ENCODE results near the gene ANKRD53. TPM values are rescaled to one million over a fixed set of nuclear protein-coding genes. Genes with fewer than 3 reads are reported as not detected.

Gene ANKRD53
- polyA plus RNA-seq, 1 of the 3 experiments (the other 2 are of a cell fraction) = 0.58 TPM

- DNase-seq = peak; percentile 73
- H3K36me3 ChIP-seq (replicated peaks in 1 of 2; ENCODE audit: control insufficient read depth in 1 of 2, insufficient read depth in 2 of 2, low read length in 1 of 2) = no peaks in the 10 kb centered on the region
- TF ChIP-seq MAX (IDR thresholded peaks at IDR 0.05; ENCODE audit: low read depth) = no peak
- 0 out of 2 replicates have a peak, but pooled peaks have one; percentile 4 for TF ChIP-seq RAD21 (IDR thresholded peaks at IDR 0.05; ENCODE audit: low read length)
- no peak for TF ChIP-seq NFIC (IDR thresholded peaks at IDR 0.05; ENCODE audit: borderline replicate concordance)
- TF ChIP-seq TCF12 (IDR thresholded peaks at IDR 0.05) = peak; percentile 25; the same call in 1 of the 2 replicates
- no peak for TF ChIP-seq RXRA (IDR thresholded peaks at IDR 0.05; ENCODE audit: borderline replicate concordance, low read depth)
- no peak for TF ChIP-seq SMC3 (IDR thresholded peaks at IDR 0.05; ENCODE audit: low read depth, low read length)
- no peak for TF ChIP-seq TEAD4 (IDR thresholded peaks at IDR 0.05; ENCODE audit: borderline replicate concordance, insufficient read depth)
- TF ChIP-seq POLR2AphosphoS5 (IDR thresholded peaks at IDR 0.05; ENCODE audit: low read depth, low read length) = no peak
- no peak for TF ChIP-seq EZH2phosphoT487 (IDR thresholded peaks at IDR 0.05; ENCODE audit: borderline replicate concordance, low read depth)
- TF ChIP-seq RFX5 (IDR thresholded peaks at IDR 0.05; ENCODE audit: low read length) = no peak
- TF ChIP-seq ELF1 (IDR thresholded peaks at IDR 0.05) = no peak
- no peak for TF ChIP-seq IRF3 (IDR thresholded peaks at IDR 0.05; ENCODE audit: low read depth, low read length)
- no peak for TF ChIP-seq MEF2A (IDR thresholded peaks at IDR 0.05; ENCODE audit: borderline replicate concordance, low read depth)
- TF ChIP-seq NRF1 (IDR thresholded peaks at IDR 0.05; ENCODE audit: low read depth, low read length) = no peak
- TF ChIP-seq GATA2 (CRISPR knock-in tag; IDR thresholded peaks at IDR 0.05) = 0 out of 2 replicates have a peak, but pooled peaks have one; percentile 34
- peak; percentile 60 for TF ChIP-seq CHD2 (IDR thresholded peaks at IDR 0.05; ENCODE audit: low read length, partially characterized antibody)
- TF ChIP-seq EP300 (IDR thresholded peaks at IDR 0.05; ENCODE audit: borderline replicate concordance in 1 of 2, low read depth in 1 of 2, low read length in 1 of 2) = peak in 1 of 2 experiments; percentile 32; a peak in 1 of 4 replicates
- peak; percentile 64 for TF ChIP-seq RCOR1 (IDR thresholded peaks at IDR 0.05; ENCODE audit: low read length)
- TF ChIP-seq, protein P1, sequence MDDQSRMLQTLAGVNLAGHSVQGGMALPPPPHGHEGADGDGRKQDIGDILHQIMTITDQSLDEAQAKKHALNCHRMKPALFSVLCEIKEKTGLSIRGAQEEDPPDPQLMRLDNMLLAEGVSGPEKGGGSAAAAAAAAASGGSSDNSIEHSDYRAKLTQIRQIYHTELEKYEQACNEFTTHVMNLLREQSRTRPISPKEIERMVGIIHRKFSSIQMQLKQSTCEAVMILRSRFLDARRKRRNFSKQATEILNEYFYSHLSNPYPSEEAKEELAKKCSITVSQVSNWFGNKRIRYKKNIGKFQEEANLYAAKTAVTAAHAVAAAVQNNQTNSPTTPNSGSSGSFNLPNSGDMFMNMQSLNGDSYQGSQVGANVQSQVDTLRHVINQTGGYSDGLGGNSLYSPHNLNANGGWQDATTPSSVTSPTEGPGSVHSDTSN (IDR thresholded peaks at IDR 0.05) = no peak
- no peak for TF ChIP-seq USF2 (IDR thresholded peaks at IDR 0.05; ENCODE audit: borderline replicate concordance, low read depth, low read length)
- no peak for TF ChIP-seq REST (IDR thresholded peaks at IDR 0.05; ENCODE audit: low read depth, low read length)
- no peak for TF ChIP-seq FOXM1 (IDR thresholded peaks at IDR 0.05; ENCODE audit: low read depth)
- no peak for TF ChIP-seq TAF1 (IDR thresholded peaks at IDR 0.05; ENCODE audit: borderline replicate concordance, low read depth, low read length)
- no peak for TF ChIP-seq JUND (IDR thresholded peaks at IDR 0.05)
- TF ChIP-seq SIN3A (IDR thresholded peaks at IDR 0.05; ENCODE audit: borderline replicate concordance, low read depth, low read length) = no peak
- TF ChIP-seq YY1 (IDR thresholded peaks at IDR 0.05; ENCODE audit: low read depth) = no peak
- TF ChIP-seq FOSL2 (IDR thresholded peaks at IDR 0.05; ENCODE audit: borderline replicate concordance, low read depth) = no peak
Measured at GRCh38 chr2:70942396-70943204, 35.8 kb upstream of the ANKRD53 start.

More at GRCh38 chr2:70942396-70943204, 35.8 kb upstream of the ANKRD53 start:
- no peak overlapping the region for H3K4me3 ChIP-seq (ENCODE audit: low read depth in 2 of 2, low read length in 1 of 2)
- peaks cover 5 to 19% of the 10 kb centered on the region in 2 experiments; a peak in 2 of 4 replicates for H3K4me1 ChIP-seq (ENCODE audit: control insufficient read depth in 1 of 2, insufficient read depth in 2 of 2, low read depth in 1 of 2, low read length in 1 of 2)
- WGBS (ENCODE audit: low lambda C conversion rate) = 64% methylated on average over 6 of the region's 6 CpGs
- H3K79me2 ChIP-seq (ENCODE audit: insufficient read depth) = no peaks in the 10 kb centered on the region
- no peaks in the 10 kb centered on the region for H4K20me1 ChIP-seq (ENCODE audit: insufficient read depth)
- CTCF ChIA-PET = interaction anchor here (0.7 to 8.6 kb wide), 15 partner anchors 12 to 157 kb away, joined by 3 to 127 read pairs (median 3); partner anchors contain the start of gene FIGLA
- no peaks in the 10 kb centered on the region for H3K9me2 ChIP-seq
- no peak overlapping the region for H3K4me2 ChIP-seq
- no peak overlapping the region for H2AFZ ChIP-seq (ENCODE audit: low read depth)
- H3K27ac ChIP-seq (ENCODE audit: low read depth in 2 of 2, low read length in 1 of 2) = peak overlapping the region in 1 of 2 experiments; percentile 18; a peak in 1 of 4 replicates
- no peaks in the 10 kb centered on the region for H3K27me3 ChIP-seq (ENCODE audit: insufficient read depth)
- H3K9me3 ChIP-seq = no peaks in the 10 kb centered on the region
- POLR2A ChIA-PET = no interaction called here
- no peak overlapping the region for H3K9ac ChIP-seq
- peaks cover 3% of the 10 kb centered on the region for H3F3A ChIP-seq (replicated peaks; ENCODE audit: insufficient read depth)
